Colonic mucosa (tissue), 4 donors: ENCODE measurements around the gene UVSSA. TPM values are rescaled to one million over a fixed set of nuclear protein-coding genes. Genes with fewer than 3 reads are reported as not detected.

Source experiments
- DNase-seq: peaks from one replicate; pipeline ENCODE4 v3.0.0-alpha.2; 2020
- H3K27ac ChIP-seq: fragments of 200-600 bp; one replicate; pipeline ENCODE4 v1.8.0; 2021
- H3K27me3 ChIP-seq: fragments of 200-600 bp; one replicate; pipeline ENCODE4 v1.8.0; 2021
- H3K36me3 ChIP-seq: fragments of 200-600 bp; one replicate; pipeline ENCODE4 v1.8.0; 2021
- H3K4me1 ChIP-seq: fragments of 200-600 bp; one replicate; pipeline ENCODE4 v1.8.0; 2021; ENCODE audit warnings: mild to moderate bottlenecking
- H3K4me3 ChIP-seq: fragments of 200-600 bp; one replicate; pipeline ENCODE4 v1.8.0; 2021
- H3K9ac ChIP-seq, 2 donors: one replicate each; pipeline ENCODE4 v1.7.0; 2013; ENCODE audit warnings: control low read depth in 2 of 2, low read depth in 2 of 2, low read length in 2 of 2
- H3K9me3 ChIP-seq: fragments of 200-600 bp; one replicate; pipeline ENCODE4 v1.8.0; 2021
- intact Hi-C: fragments of 100-400 bp; cut with DNase I; formaldehyde crosslinking; loops from one replicate; pipeline ENCODE4 v1.14.1; 2022
- total RNA-seq, 2 donors: library from RNA; stranded (reverse); fragmentation: NEBNext Ultra II Directional in 1 of 2; extraction: Animal tissue kit (Norgen Biotek cat#: 25700) in 1 of 2; gene quantifications; one replicate each; pipeline ENCODE4 v1.2.1, GENCODE V29; 2021
- TF ChIP-seq, protein P1 (sequence below): fragments of 200-600 bp; IDR thresholded peaks from one replicate; pipeline ENCODE4 v1.8.0; 2022; ENCODE audit warnings: antibody characterized with exemption, mild to moderate bottlenecking
- donor health status: healthy.
- donor health status: DM: no; HTN: no; CAD: no.
- donor health status: DM: no; HTN: no; CAD: no.

Gene UVSSA
- total RNA-seq, 2 donors from 2014 or later, result 16.7 to 55.7 TPM

GRCh38 chr4:1378559-1379231 lies 31.7 kb downstream of the UVSSA start:
- no peak for DNase-seq
- intact Hi-C loops, result no loop called here
- Histone ChIP-seq H3K4me3 (no peak overlapping the region), H3K27me3 (no peaks in the 10 kb centered on the region), H3K4me1 (no peaks in the 10 kb centered on the region), H3K9ac (no peak overlapping the region), H3K9me3 (no peaks in the 10 kb centered on the region), H3K27ac (no peak overlapping the region), H3K36me3 (no peaks in the 10 kb centered on the region)
- TF ChIP-seq, protein P1, sequence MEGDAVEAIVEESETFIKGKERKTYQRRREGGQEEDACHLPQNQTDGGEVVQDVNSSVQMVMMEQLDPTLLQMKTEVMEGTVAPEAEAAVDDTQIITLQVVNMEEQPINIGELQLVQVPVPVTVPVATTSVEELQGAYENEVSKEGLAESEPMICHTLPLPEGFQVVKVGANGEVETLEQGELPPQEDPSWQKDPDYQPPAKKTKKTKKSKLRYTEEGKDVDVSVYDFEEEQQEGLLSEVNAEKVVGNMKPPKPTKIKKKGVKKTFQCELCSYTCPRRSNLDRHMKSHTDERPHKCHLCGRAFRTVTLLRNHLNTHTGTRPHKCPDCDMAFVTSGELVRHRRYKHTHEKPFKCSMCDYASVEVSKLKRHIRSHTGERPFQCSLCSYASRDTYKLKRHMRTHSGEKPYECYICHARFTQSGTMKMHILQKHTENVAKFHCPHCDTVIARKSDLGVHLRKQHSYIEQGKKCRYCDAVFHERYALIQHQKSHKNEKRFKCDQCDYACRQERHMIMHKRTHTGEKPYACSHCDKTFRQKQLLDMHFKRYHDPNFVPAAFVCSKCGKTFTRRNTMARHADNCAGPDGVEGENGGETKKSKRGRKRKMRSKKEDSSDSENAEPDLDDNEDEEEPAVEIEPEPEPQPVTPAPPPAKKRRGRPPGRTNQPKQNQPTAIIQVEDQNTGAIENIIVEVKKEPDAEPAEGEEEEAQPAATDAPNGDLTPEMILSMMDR, result no peak

DNA sequence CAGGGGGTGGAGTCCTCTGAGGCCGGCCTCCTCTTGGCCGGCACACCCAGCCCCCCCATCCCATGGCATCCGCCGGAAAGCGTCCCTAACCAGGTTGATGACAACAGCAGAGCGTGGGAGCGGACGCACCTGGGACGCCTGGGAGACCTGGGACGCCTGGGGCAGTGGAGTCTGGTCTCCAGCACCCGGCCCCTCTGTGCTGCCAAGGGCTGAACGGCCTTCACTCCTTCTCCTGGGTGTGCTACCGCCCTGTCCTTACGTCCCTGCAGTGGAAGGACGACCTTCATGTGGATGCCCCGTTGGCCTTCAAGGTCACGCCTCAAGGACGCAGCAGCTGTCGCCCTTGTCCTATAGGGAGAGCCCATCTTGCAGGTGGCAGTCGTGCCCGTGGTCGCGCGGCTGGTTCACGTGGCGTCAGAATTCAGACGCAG lies 32.4 kb downstream of the UVSSA start:
- TF ChIP-seq, protein P1, result no peak
- no peak overlapping the region for H3K9ac ChIP-seq
- H3K4me3 ChIP-seq, result no peak overlapping the region
- no peak for DNase-seq
- intact Hi-C loops, result no loop called here
- H3K36me3 ChIP-seq, result no peaks in the 10 kb centered on the region
- H3K9me3 ChIP-seq, result no peaks in the 10 kb centered on the region
- H3K4me1 ChIP-seq, result no peaks in the 10 kb centered on the region
- H3K27ac ChIP-seq, result no peak overlapping the region
- H3K27me3 ChIP-seq, result no peaks in the 10 kb centered on the region

GRCh38 chr4:1379801-1380331 lies 32.9 kb downstream of the UVSSA start:
- intact Hi-C loops, result no loop called here
- H3K4me3 ChIP-seq, result no peak overlapping the region
- H3K9me3 ChIP-seq, result no peaks in the 10 kb centered on the region
- no peak overlapping the region for H3K9ac ChIP-seq
- no peak for DNase-seq
- no peaks in the 10 kb centered on the region for H3K4me1 ChIP-seq
- H3K27me3 ChIP-seq, result no peaks in the 10 kb centered on the region
- H3K36me3 ChIP-seq, result no peaks in the 10 kb centered on the region
- TF ChIP-seq, protein P1, result no peak
- H3K27ac ChIP-seq, result no peak overlapping the region

DNA sequence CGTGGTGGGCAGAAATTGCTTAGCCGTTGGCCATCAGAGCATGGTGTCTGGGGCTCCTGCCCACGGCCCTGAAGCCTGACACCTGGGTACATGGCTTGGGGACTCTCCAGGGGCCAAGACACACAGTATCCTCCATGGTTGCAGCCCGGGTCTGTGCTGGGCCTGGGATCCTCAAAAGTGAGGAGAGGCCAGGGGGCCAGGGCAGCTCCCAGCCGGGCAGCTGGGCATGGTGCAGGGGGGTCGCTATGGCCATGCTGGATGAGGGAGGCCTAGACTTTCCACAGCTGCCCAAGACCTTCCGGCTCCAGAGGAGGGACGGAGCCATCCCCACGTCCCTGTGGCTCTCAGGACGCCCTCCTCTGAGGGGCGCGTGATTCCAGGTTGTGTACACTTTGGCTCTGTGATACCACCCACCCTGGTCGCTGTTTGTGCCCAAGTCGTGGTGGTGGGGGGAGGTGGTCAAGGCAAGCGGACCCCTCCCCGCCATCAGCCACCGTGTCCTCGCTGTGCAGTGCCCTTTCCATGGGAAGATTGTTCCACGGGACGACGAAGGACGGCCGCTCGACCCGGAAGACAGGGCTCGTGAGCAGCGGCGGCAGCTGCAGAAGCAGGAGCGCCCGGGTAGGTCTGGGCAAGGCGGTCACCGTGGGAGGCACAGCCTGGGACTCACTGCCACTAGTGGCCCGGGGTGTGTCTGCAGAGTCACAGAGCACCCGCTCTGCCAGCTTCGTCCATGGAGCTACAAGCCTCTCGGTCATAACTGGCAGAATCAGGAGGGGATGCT lies 33.6 kb downstream of the UVSSA start:
- no peak for DNase-seq
- TF ChIP-seq, protein P1, result no peak
- H3K27me3 ChIP-seq, result no peaks in the 10 kb centered on the region
- H3K36me3 ChIP-seq, result no peaks in the 10 kb centered on the region
- no peaks in the 10 kb centered on the region for H3K9me3 ChIP-seq
- H3K4me3 ChIP-seq, result no peak overlapping the region
- H3K9ac ChIP-seq, result no peak overlapping the region
- H3K27ac ChIP-seq, result no peak overlapping the region
- no peaks in the 10 kb centered on the region for H3K4me1 ChIP-seq
- intact Hi-C loops, result no loop called here

DNA sequence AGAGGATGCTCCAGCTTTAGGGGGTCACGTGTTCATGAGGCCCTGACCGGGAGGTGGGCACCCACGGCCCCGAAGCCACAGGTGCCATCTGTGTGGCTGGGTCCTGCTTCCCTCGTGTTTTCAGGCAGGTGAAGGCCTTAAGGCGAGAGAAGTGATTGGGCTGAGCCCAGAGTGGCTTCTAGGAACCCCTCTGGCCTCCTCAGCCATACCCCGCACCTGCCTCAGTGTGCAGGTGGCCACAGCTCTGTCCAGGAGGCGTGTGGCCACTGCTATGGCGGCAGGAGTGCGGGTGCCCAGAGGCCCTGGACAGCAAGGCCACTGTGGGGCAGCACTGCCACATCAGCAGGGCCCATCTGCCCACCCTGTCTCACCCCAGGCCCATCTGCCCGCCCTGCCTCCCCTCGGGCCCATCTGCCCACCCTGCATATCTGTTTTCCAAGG lies 34.2 kb downstream of the UVSSA start:
- H3K36me3 ChIP-seq, result no peaks in the 10 kb centered on the region
- TF ChIP-seq, protein P1, result no peak

More for the DNA sequence above, 34.2 kb downstream of the UVSSA start:
- Histone ChIP-seq H3K4me1 (no peaks in the 10 kb centered on the region), H3K9me3 (no peaks in the 10 kb centered on the region), H3K27ac (no peak overlapping the region), H3K4me3 (no peak overlapping the region), H3K9ac (no peak overlapping the region), H3K27me3 (no peaks in the 10 kb centered on the region)
- DNase-seq, result no peak
- intact Hi-C loops, result no loop called here
